Neural progenitor cell (in vitro differentiated cells): ENCODE data around the gene ZFR2.

ENCODE experiments used
- EZH2phosphoT487 ChIP-seq: fragments of 200-600 bp; sonication (generic); IDR thresholded peaks from 2 replicates; pipeline ENCODE4 v1.6.1; 2017; ENCODE audit warnings: antibody characterized with exemption
- TF ChIP-seq, protein P1 (sequence below): fragments of 200-600 bp; sonication (generic); IDR thresholded peaks from 2 replicates; pipeline ENCODE4 v1.5.1; 2017; ENCODE audit warnings: antibody characterized with exemption, mild to moderate bottlenecking

DNA sequence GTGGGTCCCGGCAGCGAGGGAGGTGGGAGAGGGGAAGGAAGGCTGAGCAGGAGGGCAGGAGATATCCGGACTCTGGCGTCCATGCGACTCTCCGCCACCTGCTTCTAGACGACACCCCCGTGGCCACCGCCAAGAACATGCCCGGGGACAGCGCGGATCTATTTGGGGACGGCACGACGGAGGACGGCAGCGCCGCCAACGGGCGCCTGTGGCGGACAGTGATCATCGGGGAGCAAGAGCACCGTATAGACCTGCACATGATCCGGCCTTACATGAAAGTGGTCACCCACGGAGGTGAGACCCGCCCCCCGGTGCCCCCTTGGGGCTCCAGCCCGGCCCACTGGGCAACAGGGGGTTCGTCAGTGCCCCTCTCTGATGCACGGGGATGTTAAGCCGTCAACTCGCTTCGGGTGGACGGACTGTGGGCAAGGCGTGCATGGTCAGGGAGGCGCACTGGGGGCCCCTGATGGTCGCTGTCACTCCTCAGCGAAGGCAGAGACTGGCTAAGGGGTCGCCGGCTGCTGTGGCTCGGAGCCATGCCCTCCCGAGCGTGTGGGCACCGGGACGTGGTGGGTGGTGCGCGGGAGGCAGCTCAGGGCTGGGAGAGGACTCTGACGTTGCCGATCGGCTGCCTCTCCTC is 38.9 kb upstream of the ZFR2 start:
- TF ChIP-seq, protein P1, sequence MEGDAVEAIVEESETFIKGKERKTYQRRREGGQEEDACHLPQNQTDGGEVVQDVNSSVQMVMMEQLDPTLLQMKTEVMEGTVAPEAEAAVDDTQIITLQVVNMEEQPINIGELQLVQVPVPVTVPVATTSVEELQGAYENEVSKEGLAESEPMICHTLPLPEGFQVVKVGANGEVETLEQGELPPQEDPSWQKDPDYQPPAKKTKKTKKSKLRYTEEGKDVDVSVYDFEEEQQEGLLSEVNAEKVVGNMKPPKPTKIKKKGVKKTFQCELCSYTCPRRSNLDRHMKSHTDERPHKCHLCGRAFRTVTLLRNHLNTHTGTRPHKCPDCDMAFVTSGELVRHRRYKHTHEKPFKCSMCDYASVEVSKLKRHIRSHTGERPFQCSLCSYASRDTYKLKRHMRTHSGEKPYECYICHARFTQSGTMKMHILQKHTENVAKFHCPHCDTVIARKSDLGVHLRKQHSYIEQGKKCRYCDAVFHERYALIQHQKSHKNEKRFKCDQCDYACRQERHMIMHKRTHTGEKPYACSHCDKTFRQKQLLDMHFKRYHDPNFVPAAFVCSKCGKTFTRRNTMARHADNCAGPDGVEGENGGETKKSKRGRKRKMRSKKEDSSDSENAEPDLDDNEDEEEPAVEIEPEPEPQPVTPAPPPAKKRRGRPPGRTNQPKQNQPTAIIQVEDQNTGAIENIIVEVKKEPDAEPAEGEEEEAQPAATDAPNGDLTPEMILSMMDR = no peak
- no peak for TF ChIP-seq EZH2phosphoT487
